ENCODE measurements around the gene MAMDC2. TPM values are rescaled to one million over a fixed set of nuclear protein-coding genes. Genes with fewer than 3 reads are reported as not detected.

MAMDC2 gene
- total RNA-seq, 1 experiment from 2014 or later: 2.7 TPM

- no peaks in the 10 kb centered on the region for H3K4me1 ChIP-seq (replicated peaks; ENCODE audit: insufficient read depth)
- ChIA-PET CTCF (no interaction called here), POLR2A (ENCODE audit: unreplicated experiment) (no interaction called here)
- intact Hi-C loops (cut with micrococcal nuclease; ENCODE audit: unreplicated experiment): no loop called here
- no peaks in the 10 kb centered on the region for H3K9me2 ChIP-seq (ENCODE audit: insufficient read depth)
- no peaks in the 10 kb centered on the region for H3F3A ChIP-seq (ENCODE audit: insufficient read depth, low read depth)
- no peak overlapping the region for H3K4me2 ChIP-seq
- BruUV-seq (replicated peaks): no TSS peak
- H3K36me3 ChIP-seq (ENCODE audit: low read depth): no peaks in the 10 kb centered on the region
- no peaks in the 10 kb centered on the region for H4K20me1 ChIP-seq (ENCODE audit: insufficient read depth)
- no peak overlapping the region for H2AFZ ChIP-seq
- TF ChIP-seq EZH2 (IDR thresholded peaks at IDR 0.05; ENCODE audit: low read depth): no peak
- TF ChIP-seq, protein P1, sequence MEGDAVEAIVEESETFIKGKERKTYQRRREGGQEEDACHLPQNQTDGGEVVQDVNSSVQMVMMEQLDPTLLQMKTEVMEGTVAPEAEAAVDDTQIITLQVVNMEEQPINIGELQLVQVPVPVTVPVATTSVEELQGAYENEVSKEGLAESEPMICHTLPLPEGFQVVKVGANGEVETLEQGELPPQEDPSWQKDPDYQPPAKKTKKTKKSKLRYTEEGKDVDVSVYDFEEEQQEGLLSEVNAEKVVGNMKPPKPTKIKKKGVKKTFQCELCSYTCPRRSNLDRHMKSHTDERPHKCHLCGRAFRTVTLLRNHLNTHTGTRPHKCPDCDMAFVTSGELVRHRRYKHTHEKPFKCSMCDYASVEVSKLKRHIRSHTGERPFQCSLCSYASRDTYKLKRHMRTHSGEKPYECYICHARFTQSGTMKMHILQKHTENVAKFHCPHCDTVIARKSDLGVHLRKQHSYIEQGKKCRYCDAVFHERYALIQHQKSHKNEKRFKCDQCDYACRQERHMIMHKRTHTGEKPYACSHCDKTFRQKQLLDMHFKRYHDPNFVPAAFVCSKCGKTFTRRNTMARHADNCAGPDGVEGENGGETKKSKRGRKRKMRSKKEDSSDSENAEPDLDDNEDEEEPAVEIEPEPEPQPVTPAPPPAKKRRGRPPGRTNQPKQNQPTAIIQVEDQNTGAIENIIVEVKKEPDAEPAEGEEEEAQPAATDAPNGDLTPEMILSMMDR (conservative IDR thresholded peaks at IDR 0.05): no peak
- no peak overlapping the region for H3K27ac ChIP-seq
- DNase-seq: no peak
- no peaks in the 10 kb centered on the region for H3K27me3 ChIP-seq (ENCODE audit: insufficient read depth, low read depth)
- no peaks in the 10 kb centered on the region for H3K79me2 ChIP-seq (ENCODE audit: low read depth)
- no peaks in the 10 kb centered on the region for H3K9me3 ChIP-seq (ENCODE audit: insufficient read depth, low read depth)
- H3K4me3 ChIP-seq: no peak overlapping the region
These were observed 57.6 kb downstream of the MAMDC2 start for GRCh38 chr9:70101265-70101664.

- H3K79me2 ChIP-seq (ENCODE audit: low read depth): no peaks in the 10 kb centered on the region
- H3K27me3 ChIP-seq (ENCODE audit: insufficient read depth, low read depth): no peaks in the 10 kb centered on the region
- no peak overlapping the region for H3K27ac ChIP-seq
- H3K4me2 ChIP-seq: no peak overlapping the region
- no TSS peak for BruUV-seq (replicated peaks)
- TF ChIP-seq, protein P1 (conservative IDR thresholded peaks at IDR 0.05): no peak
- no peak for TF ChIP-seq EZH2 (IDR thresholded peaks at IDR 0.05; ENCODE audit: low read depth)
- H3K36me3 ChIP-seq (ENCODE audit: low read depth): no peaks in the 10 kb centered on the region
- no peaks in the 10 kb centered on the region for H3K4me1 ChIP-seq (replicated peaks; ENCODE audit: insufficient read depth)
- no peak overlapping the region for H3K4me3 ChIP-seq
- H3F3A ChIP-seq (ENCODE audit: insufficient read depth, low read depth): no peaks in the 10 kb centered on the region
- intact Hi-C loops (cut with micrococcal nuclease; ENCODE audit: unreplicated experiment): no loop called here
- ChIA-PET POLR2A (ENCODE audit: unreplicated experiment) (no interaction called here), CTCF (no interaction called here)
- H3K9me2 ChIP-seq (ENCODE audit: insufficient read depth): no peaks in the 10 kb centered on the region
- no peaks in the 10 kb centered on the region for H3K9me3 ChIP-seq (ENCODE audit: insufficient read depth, low read depth)
- no peak overlapping the region for H2AFZ ChIP-seq
- no peaks in the 10 kb centered on the region for H4K20me1 ChIP-seq (ENCODE audit: insufficient read depth)
- DNase-seq: no peak
These were observed 61.5 kb downstream of the MAMDC2 start for GRCh38 chr9:70105147-70105546.

GRCh38 chr9:70106571-70106970, 62.9 kb downstream of the MAMDC2 start:
- intact Hi-C loops (cut with micrococcal nuclease; ENCODE audit: unreplicated experiment): no loop called here
- Histone ChIP-seq H3F3A (ENCODE audit: insufficient read depth, low read depth) (no peaks in the 10 kb centered on the region), H3K36me3 (ENCODE audit: low read depth) (no peaks in the 10 kb centered on the region), H3K27ac (no peak overlapping the region), H3K4me1 (replicated peaks; ENCODE audit: insufficient read depth) (peaks cover 11% of the 10 kb centered on the region), H3K9me2 (ENCODE audit: insufficient read depth) (no peaks in the 10 kb centered on the region), H2AFZ (no peak overlapping the region), H3K4me3 (no peak overlapping the region), H3K27me3 (ENCODE audit: insufficient read depth, low read depth) (no peaks in the 10 kb centered on the region), H4K20me1 (ENCODE audit: insufficient read depth) (no peaks in the 10 kb centered on the region), H3K9me3 (ENCODE audit: insufficient read depth, low read depth) (no peaks in the 10 kb centered on the region), H3K4me2 (no peak overlapping the region), H3K79me2 (ENCODE audit: low read depth) (no peaks in the 10 kb centered on the region)
- DNase-seq: no peak
- BruUV-seq (replicated peaks): no TSS peak
- CTCF ChIA-PET: no interaction called here
- TF ChIP-seq, protein P1 (conservative IDR thresholded peaks at IDR 0.05): no peak
- TF ChIP-seq EZH2 (IDR thresholded peaks at IDR 0.05; ENCODE audit: low read depth): no peak
- POLR2A ChIA-PET (ENCODE audit: unreplicated experiment): no interaction called here

Measured in PC-9 (cell line).